GM23248 (cell line): ENCODE data around the gene PRDM16. TPM values are rescaled to one million over a fixed set of nuclear protein-coding genes. Genes with fewer than 3 reads are reported as not detected.

ENCODE experiments used
- DNase-seq: peaks from one replicate; pipeline ENCODE4 v3.0.0-alpha.2; 2015
- H2AFZ ChIP-seq: fragments of 200-600 bp; sonication (generic); 2 replicates; pipeline ENCODE4 v1.6.1; 2016; ENCODE audit warnings: antibody characterized with exemption
- H3F3A ChIP-seq: fragments of 200-600 bp; sonication (generic); 2 replicates; pipeline ENCODE4 v1.6.1; 2016; ENCODE audit warnings: mild to moderate bottlenecking, antibody characterized with exemption, mixed run types; ENCODE audit not compliant: insufficient read depth
- H3K27ac ChIP-seq: fragments of 200-600 bp; sonication (generic); 2 replicates; pipeline ENCODE4 v1.5.1; 2016; ENCODE audit warnings: mild to moderate bottlenecking
- H3K27me3 ChIP-seq: fragments of 200-600 bp; sonication (generic); replicated peaks from 2 replicates; pipeline ENCODE4 v1.6.1; 2016; ENCODE audit warnings: mild to moderate bottlenecking; ENCODE audit not compliant: insufficient read depth
- H3K36me3 ChIP-seq: fragments of 200-600 bp; sonication (generic); 2 replicates; pipeline ENCODE4 v1.6.1; 2016; ENCODE audit warnings: low read depth, mild to moderate bottlenecking
- H3K4me1 ChIP-seq: fragments of 200-600 bp; sonication (generic); 2 replicates; pipeline ENCODE4 v1.6.1; 2016; ENCODE audit warnings: mild to moderate bottlenecking; ENCODE audit not compliant: insufficient read depth
- H3K4me2 ChIP-seq: fragments of 200-600 bp; sonication (generic); one replicate; pipeline ENCODE4 v1.6.1; 2016; ENCODE audit warnings: mild to moderate bottlenecking; ENCODE audit not compliant: unreplicated experiment
- H3K4me3 ChIP-seq: fragments of 200-600 bp; sonication (generic); 2 replicates; pipeline ENCODE4 v1.5.1; 2016; ENCODE audit warnings: mild to moderate bottlenecking
- H3K79me2 ChIP-seq: fragments of 200-600 bp; sonication (generic); 2 replicates; pipeline ENCODE4 v1.6.1; 2016; ENCODE audit warnings: mild to moderate bottlenecking; ENCODE audit not compliant: insufficient read depth
- H3K9ac ChIP-seq: fragments of 200-600 bp; sonication (generic); 2 replicates; pipeline ENCODE4 v1.6.1; 2016; ENCODE audit warnings: mild to moderate bottlenecking
- H3K9me2 ChIP-seq: fragments of 200-600 bp; sonication (generic); 2 replicates; pipeline ENCODE4 v1.6.1; 2016; ENCODE audit warnings: mixed run types, mild to moderate bottlenecking, moderate library complexity; ENCODE audit not compliant: insufficient read depth
- H3K9me3 ChIP-seq: fragments of 200-600 bp; sonication (generic); one replicate; pipeline ENCODE4 v1.6.1; 2017; ENCODE audit warnings: low read depth
- H4K20me1 ChIP-seq: fragments of 200-600 bp; sonication (generic); 2 replicates; pipeline ENCODE4 v1.6.0; 2016; ENCODE audit not compliant: insufficient read depth
- EZH2 ChIP-seq: fragments of 200-600 bp; sonication (generic); IDR thresholded peaks from 2 replicates; pipeline ENCODE4 v1.6.1; 2018; ENCODE audit warnings: antibody characterized with exemption, mild to moderate bottlenecking; ENCODE audit not compliant: insufficient read depth, poor library complexity, severe bottlenecking
- EZH2phosphoT487 ChIP-seq: fragments of 200-600 bp; sonication (generic); IDR thresholded peaks from 2 replicates; pipeline ENCODE4 v1.6.1; 2018; ENCODE audit warnings: antibody characterized with exemption, moderate library complexity, mild to moderate bottlenecking, low read depth; ENCODE audit not compliant: insufficient read depth
- WGBS, 2 experiments: methylation state at CpG; one replicate each; pipeline ENCODE4 v1.1.6; 2015 to 2017; ENCODE audit warnings: low lambda C conversion rate in 2 of 2, low coverage in 1 of 2; ENCODE audit errors: missing lambda C conversion rate in 2 of 2; 5-methylcytosine and 5-hydroxymethylcytosine counted together
- in situ Hi-C: fragments of 300-500 bp; cut with MboI; formaldehyde crosslinking; loops from 2 replicates; pipeline ENCODE4 v1.15.0; 2020
- polyA plus RNA-seq: library from polyadenylated mRNA; unstranded; fragments of >200 nt; fragmentation: Nextera tagmentation; extraction: Ambion mirVana; gene quantifications from 2 replicates; pipeline ENCODE4 v1.2.1, GENCODE V29; 2016
- total RNA-seq: library from RNA; depleted of rRNA; stranded (reverse); fragments of >200 nt; shearing (Covaris generic); gene quantifications from 2 replicates; pipeline ENCODE4 v1.2.3, GENCODE V29; 2014

Gene PRDM16
- total and polyA plus RNA-seq, 2 experiments from 2014 or later = 0.18 TPM; not detected in 1

DNA sequence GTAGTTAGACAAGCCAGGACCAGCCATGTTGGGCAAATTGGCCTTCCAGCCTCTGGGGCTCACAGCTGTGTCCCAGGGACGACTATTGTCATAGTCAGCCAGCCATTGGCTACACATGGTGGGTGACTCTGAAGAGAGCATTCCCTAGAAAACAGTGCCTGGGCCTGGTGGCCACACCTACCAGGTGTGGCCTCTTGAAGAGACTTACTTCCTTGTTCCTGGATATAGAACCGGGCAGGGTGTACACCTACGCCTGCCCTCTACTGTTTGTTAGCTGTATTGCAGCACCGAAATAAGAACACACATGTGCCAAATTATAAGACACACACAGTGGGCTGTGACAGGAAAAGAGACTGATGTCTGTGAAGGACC lies 250.9 kb downstream of the PRDM16 start:
- Histone ChIP-seq H3K9me3 (no peaks in the 10 kb centered on the region), H3K79me2 (no peaks in the 10 kb centered on the region), H3K27ac (no peak overlapping the region), H3K36me3 (no peaks in the 10 kb centered on the region), H3K4me3 (no peak overlapping the region), H3K27me3 (peaks cover 5% of the 10 kb centered on the region; the same call in 1 of the 2 replicates), H3K9ac (no peak overlapping the region), H3F3A (peaks cover 5% of the 10 kb centered on the region; the same call in 1 of the 2 replicates), H2AFZ (no peak overlapping the region), H3K4me2 (no peak overlapping the region), H4K20me1 (no peaks in the 10 kb centered on the region), H3K4me1 (peaks cover 7% of the 10 kb centered on the region), H3K9me2 (no peaks in the 10 kb centered on the region)
- peak; percentile 60 for DNase-seq
- in situ Hi-C loops = no loop called here
- WGBS, 2 experiments = 29 to 42% methylated on average over 4 of the region's 4 CpGs
- no peak for TF ChIP-seq EZH2phosphoT487
- no peak for TF ChIP-seq EZH2

DNA sequence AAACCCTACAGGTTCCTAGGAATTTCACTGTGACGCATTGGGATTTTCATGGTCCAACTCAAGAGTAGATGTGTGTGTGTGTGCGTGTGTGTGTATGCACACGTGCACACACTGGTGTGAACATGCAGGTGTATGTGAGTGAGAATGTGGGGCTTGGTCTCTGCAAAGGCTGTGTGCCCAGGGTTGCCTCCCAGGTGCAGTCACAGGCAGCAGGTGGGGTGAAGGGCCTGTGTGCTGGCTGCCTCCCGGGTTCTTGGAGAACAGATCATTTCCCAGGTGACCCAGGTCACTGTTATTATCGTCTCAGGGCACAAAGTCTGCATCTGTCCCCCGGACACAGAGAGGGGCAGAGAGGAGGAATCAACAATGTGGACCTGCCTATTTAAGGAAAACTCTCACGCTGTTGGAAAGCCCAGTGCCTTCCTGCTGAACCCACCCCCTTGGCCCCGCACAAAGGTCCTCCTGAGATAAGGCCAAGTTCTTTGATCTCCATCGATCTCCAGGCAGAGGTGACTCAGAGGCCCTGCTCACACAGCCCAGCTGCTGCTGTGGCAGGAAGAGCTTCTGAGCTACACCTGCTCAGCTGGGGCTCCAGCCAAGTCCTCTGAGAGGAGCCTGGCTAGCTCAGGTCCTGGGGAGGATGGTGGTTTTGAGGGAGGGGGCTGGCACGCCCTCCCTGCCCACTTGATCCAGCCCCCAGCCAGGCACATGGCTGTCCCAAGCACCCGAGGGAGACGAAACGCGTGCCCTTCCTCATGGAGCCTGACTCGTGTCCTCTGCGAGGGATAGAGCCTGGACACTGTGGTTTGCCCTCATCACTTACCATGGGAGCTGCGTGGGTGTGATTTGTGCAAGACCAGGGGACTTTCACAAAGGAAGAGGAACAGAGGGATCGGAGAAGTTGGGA lies 251.5 kb downstream of the PRDM16 start:
- Histone ChIP-seq H3F3A (0 out of 2 replicates have a peak, but pooled peaks cover 1% of the 10 kb centered on the region), H3K9ac (no peak overlapping the region), H3K79me2 (no peaks in the 10 kb centered on the region), H3K27ac (no peak overlapping the region), H3K9me3 (no peaks in the 10 kb centered on the region), H4K20me1 (no peaks in the 10 kb centered on the region), H3K36me3 (no peaks in the 10 kb centered on the region), H3K27me3 (peaks cover 5% of the 10 kb centered on the region; the same call in 1 of the 2 replicates), H3K9me2 (no peaks in the 10 kb centered on the region), H3K4me3 (no peak overlapping the region), H3K4me2 (no peak overlapping the region), H2AFZ (no peak overlapping the region), H3K4me1 (peaks cover 3% of the 10 kb centered on the region)
- in situ Hi-C loops = no loop called here
- TF ChIP-seq EZH2 = no peak
- TF ChIP-seq EZH2phosphoT487 = no peak
- WGBS, 2 experiments = 59 to 64% methylated on average over 18 of the region's 18 CpGs
- peak; percentile 43 for DNase-seq

DNA sequence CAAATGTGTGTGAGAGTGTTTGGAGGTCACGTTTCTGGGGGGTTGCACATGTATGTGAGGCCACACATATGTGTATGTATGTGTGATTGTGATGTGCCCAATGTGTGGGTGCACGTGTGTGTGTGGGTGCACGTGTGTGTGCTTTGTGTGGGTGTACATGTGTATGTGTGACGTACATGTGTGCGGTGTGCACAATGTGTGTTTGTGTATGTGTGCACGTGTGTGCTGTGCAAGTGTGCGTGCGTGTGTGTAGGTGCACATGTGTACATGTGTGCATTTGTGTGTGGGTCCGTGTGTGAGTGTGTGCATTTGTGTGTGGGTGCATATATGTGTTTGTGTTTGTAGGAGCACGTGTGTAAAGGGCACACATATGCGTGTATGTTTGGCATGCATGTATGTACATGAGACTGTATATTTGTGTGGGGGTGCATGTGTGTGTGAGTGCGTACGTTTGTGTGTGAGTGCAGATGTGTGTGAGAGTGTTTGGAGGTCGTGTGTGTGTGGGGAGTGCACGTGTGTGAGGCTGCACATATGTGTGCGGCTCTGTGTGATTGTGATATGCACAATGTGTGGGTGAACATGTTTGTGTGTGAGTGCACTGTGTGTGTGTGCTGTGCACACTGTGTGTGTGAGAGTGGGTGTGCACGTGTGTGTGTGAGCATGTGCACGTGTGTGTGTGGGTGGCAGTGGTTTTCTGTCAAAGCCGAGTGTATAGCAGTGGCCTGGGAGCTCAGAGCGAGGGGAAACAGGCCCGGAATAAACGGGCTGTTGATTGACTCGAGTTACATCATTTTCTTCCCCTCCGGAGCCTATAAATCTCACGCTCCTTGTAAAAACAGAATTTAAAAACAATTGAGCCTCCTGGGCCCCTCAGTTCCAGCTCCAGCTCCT lies 252.8 kb downstream of the PRDM16 start:
- Histone ChIP-seq H3K27me3 (peaks cover 5% of the 10 kb centered on the region; the same call in 1 of the 2 replicates), H3K4me2 (no peak overlapping the region), H3K9ac (no peak overlapping the region), H3K9me2 (no peaks in the 10 kb centered on the region), H3K27ac (no peak overlapping the region), H2AFZ (no peak overlapping the region), H3K79me2 (no peaks in the 10 kb centered on the region), H4K20me1 (no peaks in the 10 kb centered on the region), H3F3A (no peaks in the 10 kb centered on the region), H3K36me3 (no peaks in the 10 kb centered on the region), H3K4me1 (no peaks in the 10 kb centered on the region), H3K4me3 (no peak overlapping the region), H3K9me3 (no peaks in the 10 kb centered on the region)
- 49 to 51% methylated on average over 25 of the region's 25 CpGs for WGBS, 2 experiments
- TF ChIP-seq EZH2phosphoT487 (no peak), EZH2 (no peak)
- in situ Hi-C loops = no loop called here
- DNase-seq = peak; percentile 21

DNA sequence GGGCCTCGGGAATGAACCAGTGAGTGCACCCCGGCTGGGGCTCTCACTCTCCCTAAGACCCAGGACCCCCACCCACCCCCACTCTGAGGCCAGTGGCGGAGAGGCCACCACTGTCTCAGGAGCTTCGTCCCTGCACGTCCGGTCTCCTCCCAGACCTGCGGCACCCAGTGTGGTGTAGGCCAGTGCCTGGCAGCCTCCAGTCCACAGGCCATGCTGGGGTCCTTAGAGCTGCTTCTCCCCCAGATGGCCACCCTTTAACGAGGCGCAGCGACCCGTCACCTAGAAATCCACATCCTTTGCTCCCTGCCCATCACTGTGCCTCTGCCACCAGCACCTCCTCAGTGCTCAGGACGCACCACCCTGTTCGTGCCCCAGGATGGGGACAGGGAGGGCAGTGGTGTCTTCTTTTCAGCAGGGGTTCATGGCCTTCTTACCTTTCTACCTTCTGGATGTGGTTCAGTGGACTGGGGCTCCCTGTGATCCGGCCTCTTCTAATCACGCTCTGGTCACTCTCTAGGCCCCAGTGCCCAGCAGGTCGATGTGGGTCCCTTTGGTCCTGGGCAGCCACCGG lies 253.5 kb downstream of the PRDM16 start:
- Histone ChIP-seq H3K4me3 (no peak overlapping the region), H2AFZ (no peak overlapping the region), H3K79me2 (no peaks in the 10 kb centered on the region), H3K36me3 (no peaks in the 10 kb centered on the region), H4K20me1 (no peaks in the 10 kb centered on the region), H3K9ac (no peak overlapping the region), H3K4me2 (no peak overlapping the region), H3K9me2 (no peaks in the 10 kb centered on the region), H3F3A (no peaks in the 10 kb centered on the region), H3K27ac (no peak overlapping the region), H3K9me3 (no peaks in the 10 kb centered on the region), H3K4me1 (no peaks in the 10 kb centered on the region), H3K27me3 (peaks cover 5% of the 10 kb centered on the region; the same call in 1 of the 2 replicates)
- TF ChIP-seq EZH2 (no peak), EZH2phosphoT487 (no peak)
- in situ Hi-C loops = no loop called here
- no peak for DNase-seq
- WGBS, 2 experiments = 55 to 63% methylated on average over 17 of the region's 17 CpGs
